ENCODE data around the gene AIRE. TPM values are rescaled to one million over a fixed set of nuclear protein-coding genes. Genes with fewer than 3 reads are reported as not detected.

Gene AIRE
- total and polyA plus RNA-seq, 8 donors = 0.18 to 0.87 TPM; not detected in 6

DNA sequence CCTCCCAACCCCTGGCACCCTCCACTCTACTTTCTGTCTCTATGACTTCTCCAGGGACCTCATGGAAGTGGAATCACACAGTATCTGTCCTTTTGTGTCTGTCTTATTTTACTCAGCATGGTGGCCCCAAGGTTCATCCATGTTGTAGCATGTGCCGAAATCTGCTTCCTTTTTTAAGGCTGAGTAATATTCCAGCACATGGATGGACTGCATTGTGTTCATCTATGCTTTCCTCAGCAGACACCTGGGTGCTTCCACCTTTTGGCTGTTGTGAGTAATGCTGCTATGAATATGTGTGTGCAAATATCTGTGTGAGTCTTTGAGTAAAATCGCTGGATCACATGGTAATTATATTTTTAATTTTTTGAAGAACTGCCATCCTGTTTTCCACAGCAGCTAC lies 12.6 kb downstream of the AIRE start:
- peak overlapping the region in 1 of 5 donors; percentile 9 for H3K27ac ChIP-seq
- 84 to 96% (median 88%) methylated on average over 2 of the region's 2 CpGs for WGBS, 5 donors
- peaks cover 0 to 34% (median 0%) of the 10 kb centered on the region in 3 donors for H3K27me3 ChIP-seq

DNA sequence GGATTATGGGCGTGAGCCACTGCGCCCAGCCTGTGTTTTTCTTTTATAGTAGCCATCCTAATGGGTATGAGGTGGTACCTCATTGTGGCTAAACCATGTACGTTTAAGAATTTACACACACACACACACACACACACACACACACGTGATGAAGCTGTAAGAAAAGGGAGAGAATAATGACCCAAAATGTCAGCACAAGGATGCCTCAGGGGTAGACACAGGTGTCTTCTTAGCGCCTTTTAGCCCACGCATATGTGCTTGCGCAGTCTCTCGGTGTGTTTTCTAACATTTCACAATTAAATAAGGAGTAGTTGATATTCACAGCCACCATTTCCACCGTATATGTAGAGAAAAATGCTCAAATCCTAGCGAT lies 13.4 kb downstream of the AIRE start:
- whole genome bisulfite sequencing, 5 donors = 21 to 38% (median 25%) methylated on average over 10 of the region's 10 CpGs
- Histone ChIP-seq H3K4me1 (peaks cover 48 to 74% (median 67%) of the 10 kb centered on the region in 4 donors), H3K4me3 (peak overlapping the region; percentile 77 to 92 (median 90)), H3K36me3 (no peaks in the 10 kb centered on the region), H3K9me3 (no peaks in the 10 kb centered on the region), H3K27me3 (peaks cover 0 to 30% (median 0%) of the 10 kb centered on the region in 3 donors), H3K27ac (peak overlapping the region; percentile 94 to 98 (median 96))
- intact Hi-C loops (cut with DNase I; ENCODE audit: low total_unique reads) = no loop called here
- TF ChIP-seq POLR2AphosphoS5 (IDR thresholded peaks at IDR 0.05) (no peak), POLR2A (IDR thresholded peaks at IDR 0.05) (no peak), EP300 (IDR thresholded peaks at IDR 0.05) (no peak)
- TF ChIP-seq, protein P1, sequence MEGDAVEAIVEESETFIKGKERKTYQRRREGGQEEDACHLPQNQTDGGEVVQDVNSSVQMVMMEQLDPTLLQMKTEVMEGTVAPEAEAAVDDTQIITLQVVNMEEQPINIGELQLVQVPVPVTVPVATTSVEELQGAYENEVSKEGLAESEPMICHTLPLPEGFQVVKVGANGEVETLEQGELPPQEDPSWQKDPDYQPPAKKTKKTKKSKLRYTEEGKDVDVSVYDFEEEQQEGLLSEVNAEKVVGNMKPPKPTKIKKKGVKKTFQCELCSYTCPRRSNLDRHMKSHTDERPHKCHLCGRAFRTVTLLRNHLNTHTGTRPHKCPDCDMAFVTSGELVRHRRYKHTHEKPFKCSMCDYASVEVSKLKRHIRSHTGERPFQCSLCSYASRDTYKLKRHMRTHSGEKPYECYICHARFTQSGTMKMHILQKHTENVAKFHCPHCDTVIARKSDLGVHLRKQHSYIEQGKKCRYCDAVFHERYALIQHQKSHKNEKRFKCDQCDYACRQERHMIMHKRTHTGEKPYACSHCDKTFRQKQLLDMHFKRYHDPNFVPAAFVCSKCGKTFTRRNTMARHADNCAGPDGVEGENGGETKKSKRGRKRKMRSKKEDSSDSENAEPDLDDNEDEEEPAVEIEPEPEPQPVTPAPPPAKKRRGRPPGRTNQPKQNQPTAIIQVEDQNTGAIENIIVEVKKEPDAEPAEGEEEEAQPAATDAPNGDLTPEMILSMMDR (IDR thresholded peaks at IDR 0.05) = no peak
- DNase-seq = no peak

More for the DNA sequence above, 12.6 kb downstream of the AIRE start:
- TF ChIP-seq POLR2A (IDR thresholded peaks at IDR 0.05) (no peak), EP300 (IDR thresholded peaks at IDR 0.05) (no peak), POLR2AphosphoS5 (IDR thresholded peaks at IDR 0.05) (no peak)
- TF ChIP-seq, protein P1 (IDR thresholded peaks at IDR 0.05) = no peak
- H3K36me3 ChIP-seq = no peaks in the 10 kb centered on the region
- intact Hi-C loops (cut with DNase I; ENCODE audit: low total_unique reads) = no loop called here
- H3K9me3 ChIP-seq = no peaks in the 10 kb centered on the region
- no peak for DNase-seq
- peaks cover 41 to 67% (median 60%) of the 10 kb centered on the region in 4 donors for H3K4me1 ChIP-seq
- no peak overlapping the region for H3K4me3 ChIP-seq

DNA sequence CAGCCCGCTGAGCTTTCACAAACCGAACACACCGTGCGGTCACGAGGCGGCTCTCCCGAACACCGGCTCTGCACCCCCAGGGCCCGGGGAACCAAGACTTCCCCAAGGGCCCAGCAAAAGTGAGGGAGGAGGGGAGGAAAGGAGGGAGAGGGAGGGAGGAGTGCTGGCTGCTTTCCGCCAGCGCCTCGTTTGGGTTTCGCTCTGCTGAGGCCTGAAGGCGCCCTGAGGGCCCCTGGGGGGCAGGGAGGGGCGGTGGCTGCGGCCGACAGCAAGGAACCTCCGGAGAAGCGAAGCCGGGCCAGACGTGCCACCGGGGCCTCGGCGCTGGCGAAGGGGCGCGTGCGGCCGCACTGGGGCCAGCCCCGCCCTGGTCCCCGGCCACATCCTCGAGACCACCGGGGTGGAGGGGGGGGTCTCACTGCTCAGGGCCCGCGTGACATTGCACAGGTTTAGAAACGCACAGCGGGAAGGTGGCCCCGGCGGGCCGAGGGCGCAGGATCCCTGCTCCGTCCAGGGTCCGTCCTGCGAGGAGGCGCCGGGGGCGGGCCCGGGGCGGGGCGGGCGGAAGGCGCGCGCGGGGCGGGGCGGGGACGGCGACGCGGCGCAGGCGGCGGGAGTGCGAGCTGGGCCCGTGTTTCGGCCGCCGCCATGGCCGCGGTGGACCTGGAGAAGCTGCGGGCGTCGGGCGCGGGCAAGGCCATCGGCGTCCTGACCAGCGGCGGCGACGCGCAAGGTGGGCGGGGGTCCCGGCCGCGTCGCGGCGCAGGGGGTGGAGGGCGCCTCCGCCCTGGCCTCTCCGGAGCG lies 14.0 kb downstream of the AIRE start, which contains the start of gene PFKL:
TSS of gene PFKL (plus strand) at position 596 of the 804 bp plus-strand sequence. CDS start at position 649, 53 bp downstream.
- Histone ChIP-seq H3K36me3 (no peaks in the 10 kb centered on the region), H3K27ac (peak within 1 kb of the TSS; percentile 94 to 98 (median 96)), H3K4me3 (peak within 1 kb of the TSS; percentile 77 to 92 (median 90)), H3K4me1 (peaks cover 51 to 74% (median 67%) of the 10 kb centered on the region in 4 donors), H3K27me3 (peaks cover 0 to 25% (median 0%) of the 10 kb centered on the region in 3 donors), H3K9me3 (no peaks in the 10 kb centered on the region)
- intact Hi-C loops (cut with DNase I; ENCODE audit: low total_unique reads) = no loop called here
- WGBS, 5 donors = 0 to 2% (median 1%) methylated on average over 31 to 94 of the region's 94 CpGs
- DNase-seq = peak; percentile 80 to 87
- peak in 1 of 4 donors; percentile 16 for TF ChIP-seq POLR2A (IDR thresholded peaks at IDR 0.05)
- TF ChIP-seq, protein P1 (IDR thresholded peaks at IDR 0.05) = no peak
- TF ChIP-seq POLR2AphosphoS5 (IDR thresholded peaks at IDR 0.05) = peak in 2 of 3 donors; percentile 18 to 47
- TF ChIP-seq EP300 (IDR thresholded peaks at IDR 0.05) = no peak

DNA sequence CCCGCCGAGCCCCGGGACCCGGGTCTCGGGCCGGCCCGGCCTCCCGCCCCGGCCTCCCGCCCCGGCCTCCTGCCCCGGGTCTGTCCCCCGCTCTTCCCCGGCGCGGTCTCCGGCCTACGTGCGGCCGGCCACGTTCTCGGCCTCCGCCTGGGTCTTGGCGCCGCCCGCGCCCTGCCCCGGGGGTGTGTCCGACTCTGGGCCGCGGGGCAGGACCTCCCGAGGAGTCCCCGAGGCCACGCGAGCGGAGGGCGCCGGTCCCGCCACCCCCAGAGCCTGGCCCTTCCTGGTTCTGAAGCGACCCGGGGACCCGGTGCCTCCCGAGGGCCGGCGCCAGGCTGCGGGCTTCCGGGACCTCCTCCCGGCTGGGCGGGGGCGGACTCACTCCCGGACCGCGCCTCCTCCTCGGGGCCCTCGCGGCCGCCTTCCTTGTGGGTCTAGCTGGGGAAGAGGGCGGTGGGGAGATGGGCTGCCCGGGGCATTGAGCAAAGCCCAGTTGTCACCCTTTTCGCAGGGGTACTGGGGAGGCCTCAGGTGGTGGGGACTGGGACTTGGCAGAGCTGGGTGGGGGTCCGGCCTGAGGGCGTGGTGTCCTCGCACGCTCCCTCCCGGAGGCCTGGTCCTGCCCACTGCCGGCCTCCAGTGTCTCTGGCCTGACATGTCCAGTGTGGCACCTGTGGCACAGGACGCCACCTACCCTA lies 14.7 kb downstream of the AIRE start:
- Histone ChIP-seq H3K27ac (peak overlapping the region; percentile 94 to 98 (median 96)), H3K36me3 (peaks cover 0 to under 1% (median 0%) of the 10 kb centered on the region in 4 donors), H3K27me3 (peaks cover 0 to 18% (median 0%) of the 10 kb centered on the region in 3 donors), H3K9me3 (no peaks in the 10 kb centered on the region), H3K4me3 (peak overlapping the region; percentile 77 to 92 (median 90)), H3K4me1 (peaks cover 55 to 77% (median 69%) of the 10 kb centered on the region in 4 donors)
- DNase-seq = peak; percentile 87 to 89
- 0 to 1% (median 0%) methylated on average over 31 to 67 of the region's 67 CpGs for WGBS, 5 donors
- intact Hi-C loops (cut with DNase I; ENCODE audit: low total_unique reads) = no loop called here
- TF ChIP-seq POLR2AphosphoS5 (IDR thresholded peaks at IDR 0.05) (peak in 2 of 3 donors; percentile 76 to 83), POLR2A (IDR thresholded peaks at IDR 0.05) (no peak)
- TF ChIP-seq, protein P1 (IDR thresholded peaks at IDR 0.05) = no peak
